Suprapubic skin (tissue), 4 donors: ENCODE data around the gene IL12B.

Source experiments
- POLR2A ChIP-seq, 2 donors: fragments of 450-650 bp; IDR thresholded peaks; one replicate each; pipeline ENCODE4 v1.6.1; 2017; ENCODE audit warnings: antibody characterized with exemption in 2 of 2, mild to moderate bottlenecking in 2 of 2, moderate library complexity in 2 of 2
- POLR2AphosphoS5 ChIP-seq, 3 donors: sonication (generic); formaldehyde crosslinking; IDR thresholded peaks; one replicate each; pipeline ENCODE4 v1.6.1; 2017; ENCODE audit warnings: antibody characterized with exemption in 3 of 3
- TF ChIP-seq, protein P1 (sequence below), 2 donors: fragments of 200-600 bp in 1 of 2; fragments of 450-650 bp in 1 of 2; sonication (generic) in 1 of 2; IDR thresholded peaks; one replicate each; pipeline ENCODE4 v1.5.1; 2016 to 2019; ENCODE audit warnings: antibody characterized with exemption in 2 of 2, mild to moderate bottlenecking in 1 of 2, moderate library complexity in 1 of 2

DNA sequence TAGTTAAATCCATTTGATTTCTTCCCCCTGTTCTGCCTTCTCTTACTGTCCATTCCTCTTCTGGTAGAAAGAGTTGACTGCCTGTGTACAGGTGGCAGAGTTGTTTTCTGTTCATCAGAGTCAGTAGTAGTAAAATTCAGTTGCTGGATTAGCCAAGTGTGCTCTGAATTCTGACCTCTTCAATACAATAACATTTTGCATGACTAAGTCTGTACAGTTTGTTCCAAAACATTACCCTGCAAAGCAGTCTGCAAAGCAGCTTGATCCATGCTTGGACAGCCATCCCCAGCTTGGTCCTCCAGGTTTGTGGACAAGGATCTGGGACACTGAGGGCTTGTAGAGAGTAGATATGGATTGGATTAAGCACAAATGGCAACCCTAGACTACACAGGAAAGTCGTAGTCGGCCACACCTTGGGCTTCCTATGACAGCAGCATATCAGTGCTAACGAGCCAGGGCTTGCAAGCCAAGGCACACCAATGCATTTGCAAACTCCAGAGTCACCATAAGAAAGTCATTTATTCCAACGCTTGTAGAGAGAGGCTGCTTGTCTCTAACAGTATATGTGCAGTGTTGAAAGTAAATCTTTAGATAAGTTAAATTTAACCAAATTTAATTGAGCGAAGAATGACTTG, 25.2 kb downstream of the IL12B start:
- TF ChIP-seq POLR2A (IDR thresholded peaks at IDR 0.05) = no peak
- TF ChIP-seq, protein P1, sequence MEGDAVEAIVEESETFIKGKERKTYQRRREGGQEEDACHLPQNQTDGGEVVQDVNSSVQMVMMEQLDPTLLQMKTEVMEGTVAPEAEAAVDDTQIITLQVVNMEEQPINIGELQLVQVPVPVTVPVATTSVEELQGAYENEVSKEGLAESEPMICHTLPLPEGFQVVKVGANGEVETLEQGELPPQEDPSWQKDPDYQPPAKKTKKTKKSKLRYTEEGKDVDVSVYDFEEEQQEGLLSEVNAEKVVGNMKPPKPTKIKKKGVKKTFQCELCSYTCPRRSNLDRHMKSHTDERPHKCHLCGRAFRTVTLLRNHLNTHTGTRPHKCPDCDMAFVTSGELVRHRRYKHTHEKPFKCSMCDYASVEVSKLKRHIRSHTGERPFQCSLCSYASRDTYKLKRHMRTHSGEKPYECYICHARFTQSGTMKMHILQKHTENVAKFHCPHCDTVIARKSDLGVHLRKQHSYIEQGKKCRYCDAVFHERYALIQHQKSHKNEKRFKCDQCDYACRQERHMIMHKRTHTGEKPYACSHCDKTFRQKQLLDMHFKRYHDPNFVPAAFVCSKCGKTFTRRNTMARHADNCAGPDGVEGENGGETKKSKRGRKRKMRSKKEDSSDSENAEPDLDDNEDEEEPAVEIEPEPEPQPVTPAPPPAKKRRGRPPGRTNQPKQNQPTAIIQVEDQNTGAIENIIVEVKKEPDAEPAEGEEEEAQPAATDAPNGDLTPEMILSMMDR (IDR thresholded peaks at IDR 0.05) = no peak
- TF ChIP-seq POLR2AphosphoS5 (IDR thresholded peaks at IDR 0.05) = no peak
